GM23248 (cell line): ENCODE measurements around the gene BTBD19.

Source experiments
- EZH2 ChIP-seq: fragments of 200-600 bp; sonication (generic); IDR thresholded peaks from 2 replicates; pipeline ENCODE4 v1.6.1; 2018; ENCODE audit warnings: antibody characterized with exemption, mild to moderate bottlenecking; ENCODE audit not compliant: insufficient read depth, poor library complexity, severe bottlenecking
- EZH2phosphoT487 ChIP-seq: fragments of 200-600 bp; sonication (generic); IDR thresholded peaks from 2 replicates; pipeline ENCODE4 v1.6.1; 2018; ENCODE audit warnings: antibody characterized with exemption, moderate library complexity, mild to moderate bottlenecking, low read depth; ENCODE audit not compliant: insufficient read depth

DNA sequence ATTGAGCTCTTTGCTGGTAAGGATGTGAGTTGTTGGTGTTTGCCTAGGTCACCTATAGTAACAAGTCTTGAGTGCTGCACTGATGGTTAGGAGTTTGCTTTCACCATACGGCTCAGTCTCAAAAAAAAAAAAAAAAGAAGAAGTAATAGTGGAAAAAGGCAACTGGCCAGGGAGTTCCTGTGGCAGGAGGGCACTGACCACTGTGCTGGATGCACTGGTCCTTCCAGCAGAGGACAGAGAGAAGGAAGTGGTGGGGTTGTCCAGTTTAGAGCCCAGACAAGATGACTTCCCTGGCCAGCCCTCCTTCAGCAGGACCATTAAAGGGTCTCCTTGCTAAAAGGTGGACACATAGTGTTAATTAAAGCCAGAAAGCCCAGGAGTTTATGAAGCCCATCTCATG, 46.6 kb downstream of the BTBD19 start:
- no peak for TF ChIP-seq EZH2
- no peak for TF ChIP-seq EZH2phosphoT487
